SKM-1 (cell line): ENCODE data around the gene DCLRE1C.
"Not testable (repeated sequence)": the region's sequence is repeated elsewhere in the genome, so short reads cannot be mapped to it uniquely, and the experiment has no call there.

Source experiments
- DNase-seq: peaks from one replicate; lab custom pipeline; 2025; ENCODE audit not compliant: unreplicated experiment; lab: John Stamatoyannopoulos, UW

Gene DCLRE1C

DNA sequence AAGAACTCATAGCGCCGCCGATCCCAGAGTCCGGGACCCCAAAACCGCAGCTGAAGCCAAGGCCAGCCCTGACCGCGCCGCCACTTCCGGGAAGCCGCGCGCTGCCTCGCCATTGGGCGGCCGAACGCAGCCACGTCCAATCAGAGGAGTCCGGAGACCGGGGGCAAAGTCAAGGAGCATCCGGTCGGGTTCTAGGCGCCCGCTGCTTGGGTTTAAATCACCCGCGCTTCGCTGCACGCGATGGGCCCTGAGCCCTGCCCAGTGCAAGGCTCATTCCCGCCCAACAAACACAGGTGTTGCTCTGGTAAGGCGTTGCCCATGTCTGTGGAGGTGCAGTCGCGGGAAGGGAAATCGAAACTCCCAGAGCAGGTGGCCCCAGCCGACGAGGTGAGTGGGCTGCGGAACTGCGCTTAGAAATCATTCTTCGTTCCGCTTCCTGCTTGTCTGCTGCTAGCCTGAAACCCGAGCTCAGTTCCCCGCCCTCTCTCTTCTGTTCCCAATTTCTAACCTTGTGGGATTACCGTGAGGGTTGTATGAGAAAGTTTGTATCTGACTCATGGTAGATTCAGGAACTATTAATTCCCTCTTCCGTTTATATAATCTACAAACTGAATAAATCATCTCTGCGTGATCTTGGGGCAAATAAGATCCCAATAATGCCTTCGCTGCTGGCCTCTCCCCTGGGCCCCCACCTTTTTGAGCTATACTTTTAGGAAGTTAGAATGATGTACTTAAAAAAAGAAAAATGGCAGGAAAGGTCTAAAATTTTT is at the start of gene DCLRE1C:
DCLRE1C (minus strand) TSS at position 96 of the 770 bp plus-strand sequence; CDS start at position 10, 86 bp downstream.
- DNase-seq, result peak; percentile 41

DNA sequence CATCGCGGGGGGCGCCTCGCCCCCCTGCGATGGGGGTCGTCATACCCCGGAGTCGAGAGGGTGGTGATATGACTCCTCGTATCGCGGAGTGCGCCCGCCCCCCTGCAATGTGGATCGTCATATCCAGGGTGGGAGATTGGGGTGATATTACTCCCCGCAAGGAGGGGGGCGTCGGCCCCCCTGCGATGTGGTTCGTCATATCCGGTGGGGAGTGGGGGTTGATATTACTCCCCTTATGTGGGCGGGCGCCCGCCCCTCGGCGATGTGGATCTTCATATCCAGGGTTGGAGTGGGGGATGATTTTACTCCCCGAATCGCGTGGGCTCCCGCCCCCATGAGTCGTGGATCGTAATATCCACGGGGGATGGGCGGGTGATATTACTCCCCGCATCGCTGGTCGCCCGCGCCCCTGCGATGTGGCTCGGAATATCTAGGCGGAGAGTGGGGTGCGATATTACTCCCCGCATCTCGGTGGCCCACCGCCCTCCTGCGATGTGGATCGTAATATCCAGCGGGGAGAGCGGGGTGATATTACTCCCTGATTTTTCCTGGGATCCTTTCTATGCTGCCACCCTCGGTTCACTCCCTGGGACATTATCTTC is 42.2 kb upstream of the DCLRE1C start:
- DNase-seq, result no peak

DNA sequence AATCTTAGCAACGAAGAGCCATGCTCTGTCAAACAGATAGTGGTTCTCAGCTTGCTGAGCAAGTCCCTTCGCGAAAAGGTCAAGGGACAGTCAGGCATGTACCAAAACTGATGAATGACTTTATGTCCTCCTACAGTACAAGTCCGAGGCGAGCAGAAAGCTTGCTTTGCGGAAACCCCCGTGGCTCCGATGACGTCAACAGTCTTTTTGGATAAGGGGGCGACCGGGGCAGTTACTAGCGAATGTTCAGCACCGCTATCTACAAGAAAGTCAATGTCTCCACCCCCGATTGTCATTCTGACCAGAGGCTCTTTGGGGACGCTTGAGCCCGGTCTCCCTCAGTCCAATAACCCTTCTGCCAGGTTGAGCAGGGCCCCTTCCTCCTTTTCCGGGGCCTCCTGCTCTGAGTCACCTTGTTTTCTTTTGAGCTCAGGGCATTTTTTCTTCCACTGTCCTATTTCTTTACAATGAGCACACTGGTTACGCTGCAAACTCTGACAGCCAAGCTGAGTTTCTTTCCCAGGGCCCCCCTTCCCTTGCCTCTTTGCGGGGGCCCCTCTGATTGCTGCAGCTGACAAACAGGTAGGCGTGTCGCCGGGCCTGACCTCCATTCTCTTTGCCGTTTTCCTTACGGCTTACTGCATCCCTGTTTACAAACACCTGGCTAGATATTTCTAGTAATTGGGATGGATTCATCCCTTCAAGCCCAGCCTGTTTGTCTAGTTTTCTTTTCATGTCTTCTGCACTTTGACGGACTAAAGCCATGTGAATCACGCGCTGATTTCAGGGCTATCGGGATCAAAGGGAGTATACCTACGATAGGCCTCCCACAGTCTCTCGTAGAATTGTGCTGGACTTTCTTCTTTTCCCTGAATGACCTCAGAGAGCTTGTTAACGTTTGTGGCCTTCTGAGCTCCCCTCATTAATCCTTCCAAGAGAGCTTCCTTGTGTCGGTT is 39.9 kb upstream of the DCLRE1C start:
- DNase-seq, result not testable (repeated sequence)

DNA sequence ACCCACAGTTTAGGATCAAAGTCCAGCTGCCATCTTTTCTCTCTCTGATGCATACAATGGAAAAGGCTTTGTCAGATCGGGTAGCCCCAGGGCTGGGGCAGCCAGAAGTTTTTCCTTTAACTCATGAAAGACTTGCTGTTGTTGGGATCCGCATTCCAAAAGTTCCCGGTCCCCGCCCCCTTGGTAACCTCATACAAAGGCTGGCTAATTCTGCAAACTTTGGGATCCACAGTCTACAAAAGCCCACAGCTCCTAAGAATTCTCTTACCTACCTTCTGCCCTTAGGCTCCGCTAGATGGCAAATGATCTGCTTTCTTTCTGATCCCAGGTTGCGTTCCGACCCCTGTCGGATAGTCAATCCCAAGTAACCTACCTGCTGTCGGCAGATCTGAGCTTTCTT is 38.4 kb upstream of the DCLRE1C start:
- DNase-seq, result not testable (repeated sequence)

DNA sequence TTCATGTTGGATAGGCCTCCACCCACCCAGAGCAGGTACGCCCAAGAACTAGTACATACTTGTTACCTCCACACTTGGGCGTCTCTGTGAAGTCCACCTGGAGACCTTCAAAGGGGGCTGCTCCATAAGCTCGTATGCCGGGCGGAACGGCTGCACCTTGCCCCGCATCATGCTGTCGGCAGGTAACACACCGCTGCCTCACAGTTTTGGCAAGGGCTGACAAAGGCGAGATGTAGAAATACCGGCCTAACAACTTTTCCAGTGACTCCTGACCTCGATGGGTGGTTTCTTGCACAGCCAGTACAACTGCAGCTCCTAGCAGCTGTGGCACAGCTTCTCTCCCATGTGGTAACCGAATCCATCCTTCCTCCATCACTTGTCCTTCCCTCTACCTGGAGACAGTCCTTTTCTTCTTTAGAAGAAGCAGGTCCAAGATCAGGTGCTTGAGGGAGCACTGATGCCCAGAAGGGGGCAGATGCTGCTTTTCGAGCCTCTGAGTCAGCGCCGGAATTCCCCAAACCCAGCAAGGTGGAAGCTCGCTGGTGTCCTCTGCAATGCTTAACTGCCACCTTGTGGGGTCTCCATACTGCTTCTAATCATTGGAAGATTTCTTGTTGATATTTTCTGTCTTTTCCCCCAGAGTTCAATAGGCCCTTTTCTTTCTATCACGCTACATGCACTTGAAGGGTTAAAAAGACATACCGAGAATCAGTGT is 37.3 kb upstream of the DCLRE1C start:
- DNase-seq, result not testable (repeated sequence)

DNA sequence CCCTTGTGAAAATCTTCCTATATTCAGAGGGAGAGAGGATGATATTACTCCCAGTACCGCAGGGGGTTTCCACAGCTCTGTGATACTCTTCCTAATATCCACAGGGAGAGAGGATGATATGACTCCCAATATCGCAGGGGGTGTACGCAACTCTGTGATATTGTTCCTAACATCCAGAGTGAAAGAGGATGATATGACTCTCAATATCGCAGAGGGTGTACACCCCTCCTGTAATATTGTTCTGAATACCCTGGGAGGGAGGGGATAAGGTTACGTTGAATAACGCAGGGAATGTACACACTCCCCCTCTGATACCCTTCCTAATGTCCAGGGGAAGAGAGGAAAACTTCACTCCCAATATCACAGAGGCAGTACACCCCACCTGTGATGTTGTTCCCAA is 35.7 kb upstream of the DCLRE1C start:
- not testable (repeated sequence) for DNase-seq

DNA sequence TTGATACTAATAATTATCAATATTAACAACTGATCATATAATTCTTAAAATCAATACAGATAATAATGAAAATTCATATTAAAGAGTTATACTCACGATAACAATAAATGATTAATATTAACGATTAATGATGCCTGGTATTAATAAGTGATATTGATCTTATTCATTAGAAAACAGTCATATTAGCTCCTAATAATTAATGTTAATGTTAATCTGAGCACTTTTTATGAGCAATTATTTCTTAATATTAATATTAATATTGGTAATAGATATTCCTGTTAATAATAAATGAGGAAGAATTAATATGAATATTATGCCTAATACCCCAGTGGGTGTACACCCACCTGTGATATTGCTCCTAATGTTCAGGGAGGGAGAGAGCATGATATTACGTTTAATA is 28.8 kb upstream of the DCLRE1C start:
- DNase-seq, result no peak

DNA sequence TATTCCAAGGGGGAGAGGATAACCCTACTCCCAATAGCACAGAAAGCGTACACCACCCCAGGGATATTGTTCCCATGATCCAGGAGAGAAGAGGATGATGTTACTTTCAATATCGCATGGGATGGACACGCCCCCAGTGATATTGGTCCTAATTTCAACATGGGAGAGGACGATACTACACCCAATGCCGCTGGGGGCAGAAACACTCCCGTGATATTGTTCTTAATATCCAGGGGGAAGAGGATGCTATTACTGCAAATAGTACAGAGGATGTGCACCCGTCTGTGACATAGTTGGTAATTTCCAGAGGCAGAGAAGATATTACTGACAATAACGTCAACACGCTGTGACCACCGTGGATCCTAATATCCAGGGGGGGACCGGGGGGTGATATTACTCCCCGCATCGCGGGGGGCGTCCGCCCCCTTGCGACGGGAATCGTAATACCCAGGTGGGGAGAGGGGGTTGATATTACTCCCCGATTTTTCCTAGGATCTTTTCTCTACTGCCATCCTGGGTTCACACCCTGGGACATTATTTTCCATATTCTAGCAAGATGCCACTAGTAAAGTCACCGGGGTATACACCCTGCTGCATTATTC is 21.9 kb upstream of the DCLRE1C start:
- no peak for DNase-seq

DNA sequence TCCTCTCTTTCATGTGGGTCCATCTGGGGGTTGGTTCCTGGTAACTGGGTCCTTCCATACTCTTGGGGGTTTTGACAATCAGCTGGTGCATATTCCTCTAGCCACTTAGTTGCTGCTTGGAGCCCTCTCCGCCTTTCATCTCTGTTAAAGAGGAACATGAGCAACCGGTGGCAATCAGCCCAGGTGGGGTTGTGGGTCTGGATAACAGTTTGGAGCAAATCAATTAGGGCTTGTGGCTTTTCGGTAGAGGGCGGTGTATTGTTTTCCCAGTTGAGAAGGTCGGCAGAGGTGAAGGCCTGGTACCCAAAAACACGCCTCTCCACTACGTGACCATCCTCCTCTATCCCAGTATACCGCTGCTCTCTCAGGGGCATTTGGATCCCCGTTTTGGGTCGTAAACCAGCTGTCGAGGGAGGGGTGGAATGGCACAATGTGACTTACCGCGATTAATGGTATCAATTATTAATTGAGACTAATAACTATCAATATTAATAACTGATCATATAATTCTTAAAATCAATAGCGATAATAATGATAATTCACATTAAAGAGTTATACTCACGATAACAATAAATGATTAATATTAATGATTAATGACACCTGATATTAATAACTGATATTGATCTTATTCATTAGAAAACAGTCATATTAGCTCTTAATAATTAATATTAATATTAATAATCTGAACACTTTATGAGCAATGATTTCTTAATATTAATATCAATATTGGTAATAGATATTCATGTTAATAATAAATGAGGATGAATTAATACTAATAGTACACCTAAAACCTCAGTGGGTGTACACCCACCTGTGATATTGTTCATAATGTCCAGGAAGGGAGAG is 20.5 kb upstream of the DCLRE1C start:
- DNase-seq, result not testable (repeated sequence)

DNA sequence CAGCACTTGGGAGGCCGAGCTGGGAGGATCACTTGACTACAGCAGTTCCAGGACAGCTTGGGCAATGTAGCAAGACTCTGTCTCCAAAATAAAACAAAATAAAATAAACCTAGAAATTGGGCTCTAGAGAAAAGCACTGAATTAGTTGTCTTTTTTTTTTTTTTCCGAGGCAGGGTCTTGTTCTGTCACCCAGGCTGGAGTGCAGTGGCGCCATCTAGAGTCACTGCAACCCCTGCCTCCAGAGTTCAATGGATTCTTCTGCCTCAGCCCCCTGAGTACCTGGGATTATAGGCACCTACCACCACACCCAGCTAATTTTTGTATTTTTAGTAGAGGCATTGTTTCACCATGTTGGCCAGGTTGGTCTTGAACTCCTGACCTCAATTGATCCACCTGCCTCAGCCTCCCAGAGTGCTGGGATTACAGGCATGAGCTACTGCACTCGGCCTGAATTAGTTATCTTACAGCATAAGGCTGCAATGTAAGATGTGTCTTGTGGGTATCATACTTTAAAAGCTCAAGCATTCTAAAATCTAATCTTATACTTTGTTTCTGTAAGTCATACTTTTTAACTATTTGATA is 18.1 kb upstream of the DCLRE1C start:
- DNase-seq, result no peak

DNA sequence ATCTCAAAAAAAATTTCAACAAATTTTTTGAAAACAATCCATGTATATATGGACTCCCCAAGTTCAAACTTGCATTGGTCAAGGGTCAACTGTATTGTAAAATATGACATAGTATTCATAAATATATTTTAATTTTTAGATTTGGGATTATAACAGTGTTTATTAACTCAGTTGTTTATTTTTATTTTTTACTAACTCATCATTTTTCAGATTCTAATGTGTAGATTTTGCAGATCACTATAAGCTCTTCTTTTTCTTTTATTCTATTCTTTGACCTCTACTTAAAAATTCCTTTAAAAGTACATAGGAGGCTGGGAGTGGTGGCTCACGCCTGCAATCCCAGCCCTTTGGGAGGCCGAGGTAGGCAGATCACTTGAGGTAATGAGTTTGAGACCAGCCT is 14.0 kb upstream of the DCLRE1C start:
- DNase-seq, result no peak

DNA sequence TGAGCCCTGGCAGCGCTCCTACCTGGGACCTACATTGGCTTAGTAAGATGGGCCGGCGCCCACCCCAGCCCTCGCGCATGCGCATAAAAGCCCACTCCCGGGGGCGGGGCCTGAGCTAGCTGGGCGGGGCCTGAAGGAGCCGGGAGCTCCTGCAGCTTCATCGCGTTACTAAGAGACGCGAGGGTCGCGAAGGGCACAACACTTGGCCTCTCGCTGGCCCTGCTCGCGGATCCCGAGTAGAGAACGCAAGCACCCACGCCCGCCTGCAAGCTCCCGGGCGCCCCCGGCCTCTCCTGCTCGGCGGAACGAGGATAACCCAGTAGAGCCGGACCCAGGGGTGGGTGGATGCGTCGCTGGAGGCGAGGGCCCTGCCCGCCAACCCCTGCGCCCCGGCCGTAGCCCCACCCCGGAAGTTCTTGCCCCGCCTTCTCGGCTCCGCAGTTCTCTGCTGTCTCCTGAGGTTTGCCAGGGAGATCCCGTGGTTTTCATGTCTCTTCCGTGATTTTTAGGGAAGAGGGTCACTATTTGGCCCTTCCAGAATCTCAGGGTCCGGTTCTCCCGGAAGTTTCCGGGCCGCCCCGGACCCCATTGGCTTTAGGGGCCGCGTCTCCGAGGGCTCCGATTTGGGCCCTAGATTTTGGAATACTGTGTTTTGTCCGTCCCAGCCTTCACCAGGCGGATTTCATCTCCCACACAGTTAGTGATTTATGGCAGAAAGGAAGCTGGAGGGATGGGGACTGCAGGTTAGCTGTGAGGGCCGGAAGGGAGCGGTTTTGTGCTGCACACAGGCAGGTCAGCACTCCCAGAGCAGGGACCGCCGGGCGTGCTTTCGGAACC is 5.5 kb upstream of the DCLRE1C start, which contains the start of gene MEIG1:
MEIG1 (plus strand) TSS at position 168 of the 837 bp plus-strand sequence. CDS start 7,081 bp downstream, outside the sequence.
- DNase-seq, result peak; percentile 32

DNA sequence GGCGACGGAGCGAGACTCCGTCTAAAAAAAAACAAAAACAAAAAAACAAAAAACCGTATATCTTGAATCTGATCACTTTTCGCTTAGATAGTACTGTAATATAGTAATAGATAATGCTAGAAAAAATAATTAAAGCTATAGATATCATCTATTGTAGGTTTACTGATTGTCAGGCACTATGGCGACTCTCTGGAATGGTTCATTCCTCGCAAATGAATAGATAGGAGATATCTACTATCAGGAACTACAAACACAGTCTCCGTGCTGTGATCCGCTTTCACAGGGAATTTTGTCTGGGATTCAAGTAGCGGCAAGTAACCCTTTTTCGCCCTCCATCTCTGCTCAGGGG is 5.0 kb upstream of the DCLRE1C start:
- no peak for DNase-seq

DNA sequence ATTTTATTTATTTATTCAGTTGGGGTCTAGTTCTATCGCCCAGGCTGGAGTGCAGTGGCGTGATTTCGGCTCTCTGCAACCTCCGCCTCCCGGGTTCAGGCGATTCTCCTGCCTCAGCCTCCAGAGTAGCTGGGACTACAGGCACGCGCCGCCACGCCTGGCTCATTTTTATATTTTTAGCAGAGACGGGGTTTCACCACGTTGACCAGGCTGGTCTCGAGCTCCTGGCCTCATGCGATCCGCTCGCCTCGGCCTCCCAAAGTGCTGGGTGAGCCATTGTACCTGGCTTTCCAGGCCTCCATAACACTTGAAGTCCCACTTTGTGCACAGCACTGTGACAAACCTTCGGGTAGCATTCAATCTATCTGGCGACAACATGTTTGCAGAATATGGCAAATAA is 1.0 kb upstream of the DCLRE1C start:
- no peak for DNase-seq

DNA sequence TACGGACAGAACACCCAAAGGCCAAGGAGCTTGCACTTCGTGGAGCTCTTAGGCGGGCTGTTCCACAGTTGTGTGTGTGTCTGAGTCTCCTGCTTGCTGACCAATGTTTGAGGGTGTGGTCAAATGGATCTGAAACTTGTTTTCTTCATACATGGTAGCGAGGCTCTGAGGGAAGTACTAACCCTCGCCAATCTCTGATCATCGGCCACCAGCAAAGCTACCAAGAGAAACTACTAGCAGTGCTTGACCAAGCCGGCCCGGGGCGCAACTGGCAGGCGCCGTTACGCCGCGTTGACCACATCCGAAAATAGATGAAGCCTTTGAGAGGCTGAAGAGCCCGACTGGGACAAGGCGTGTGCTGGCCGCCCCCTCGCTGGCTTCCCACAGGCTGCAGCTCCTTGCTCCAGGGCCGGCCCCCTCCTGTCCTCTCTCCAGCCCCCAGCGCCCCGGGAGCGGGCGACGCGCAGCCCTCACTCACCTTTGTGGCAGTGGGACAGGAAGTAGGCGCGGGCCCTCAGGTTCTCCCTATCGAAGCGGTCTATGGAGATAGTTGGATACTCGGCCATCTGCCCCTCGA is 384 bp downstream of the DCLRE1C start:
- DNase-seq, result no peak

DNA sequence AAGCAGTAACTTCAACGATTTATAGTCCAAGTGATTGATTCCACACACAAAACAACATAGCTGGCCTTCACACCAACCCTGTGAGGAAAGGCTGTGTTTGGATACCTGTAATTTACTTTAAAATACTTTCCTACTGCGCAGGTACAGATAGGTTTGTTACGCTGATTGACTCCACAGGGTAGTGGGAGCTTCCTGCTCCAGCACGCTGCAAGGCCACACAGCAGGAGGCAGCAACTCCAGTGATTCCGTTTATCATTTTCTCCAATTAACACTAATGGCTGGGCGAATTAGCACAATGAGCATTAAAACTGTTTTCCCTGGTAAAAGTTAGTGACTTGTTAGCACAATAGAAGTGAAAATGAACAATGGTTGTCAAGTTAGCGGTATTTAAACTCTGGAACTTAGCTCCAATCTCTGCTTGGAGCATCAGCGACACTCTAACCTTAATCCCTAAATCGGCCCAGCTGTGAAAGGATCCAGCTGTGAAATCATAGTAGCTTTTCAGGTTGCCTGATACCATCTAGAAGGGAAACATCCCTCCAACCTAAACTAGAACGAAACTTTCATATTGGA is 959 bp downstream of the DCLRE1C start:
- DNase-seq, result no peak

DNA sequence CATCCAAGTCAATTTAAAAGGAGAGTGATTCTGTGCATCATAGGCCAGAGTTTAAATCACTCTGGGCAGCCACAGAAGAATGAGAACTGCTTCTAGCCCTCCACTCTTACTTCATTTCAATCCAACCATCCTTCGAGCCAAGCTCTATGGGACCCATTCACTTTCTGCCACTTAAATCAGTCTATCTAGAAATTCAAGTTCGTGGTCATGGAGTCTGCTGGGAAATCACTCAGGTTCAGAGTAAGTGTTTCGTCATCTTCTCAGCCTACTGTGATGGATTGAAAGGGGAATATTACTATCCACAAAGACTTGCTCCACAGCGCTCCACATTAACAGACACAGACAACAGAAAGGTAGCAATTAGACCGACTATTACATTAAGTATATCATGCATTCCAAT is 4.6 kb downstream of the DCLRE1C start:
- DNase-seq, result no peak

DNA sequence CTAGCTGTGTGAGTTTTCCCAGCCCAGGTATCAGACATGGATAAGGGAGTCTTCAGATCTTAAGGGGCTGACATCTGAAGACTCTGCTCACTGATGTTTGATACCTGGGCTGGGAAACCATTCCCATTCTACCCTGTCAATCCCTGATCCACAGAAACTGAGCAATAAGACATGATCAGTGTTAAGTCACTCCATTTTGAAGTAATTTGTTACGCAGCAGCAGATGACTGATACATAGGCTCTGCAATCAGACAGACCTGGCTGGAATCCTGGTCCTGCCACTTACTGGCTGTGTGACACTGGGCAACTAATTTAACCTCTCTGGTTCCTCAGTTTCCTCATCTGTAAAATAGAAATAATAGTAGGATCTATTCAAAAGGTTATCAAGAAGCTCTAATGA is 6.6 kb downstream of the DCLRE1C start:
- no peak for DNase-seq
